ENCODE results near the gene CLPTM1L. TPM values are rescaled to one million over a fixed set of nuclear protein-coding genes. Genes with fewer than 3 reads are reported as not detected.

The CLPTM1L gene
- total RNA-seq, 2 donors from 2014 or later = 68.0 to 89.4 TPM

- Mint-ChIP-seq H3K27ac (no peak overlapping the region), H3K36me3 (ENCODE audit: low read depth) (no peaks in the 10 kb centered on the region), H3K9me3 (peaks cover 13% of the 10 kb centered on the region), H3K27me3 (ENCODE audit: insufficient read depth) (peaks cover 44% of the 10 kb centered on the region), H3K4me1 (no peaks in the 10 kb centered on the region), H3K4me3 (no peak overlapping the region)
- Histone ChIP-seq H3K9ac (ENCODE audit: extremely low read depth, low read length, poor library complexity, severe bottlenecking) (no peak overlapping the region), H3K9me3 (ENCODE audit: control insufficient read depth, low read length) (peaks cover 7% of the 10 kb centered on the region), H3K4me1 (ENCODE audit: control insufficient read depth, insufficient read depth, low read length) (no peaks in the 10 kb centered on the region), H3K27ac (ENCODE audit: low read depth, low read length) (no peak overlapping the region), H3K4me3 (ENCODE audit: low read length) (no peak overlapping the region), H3K27me3 (ENCODE audit: control insufficient read depth, insufficient read depth, low read length, poor library complexity, severe bottlenecking) (peaks cover 20% of the 10 kb centered on the region), H3K36me3 (ENCODE audit: control insufficient read depth, insufficient read depth, low read length) (no peaks in the 10 kb centered on the region)
- 93 to 94% methylated on average over 12 to 18 of the region's 18 CpGs for WGBS, 2 experiments (ENCODE audit: insufficient coverage in 1 of 2, insufficient read length in 1 of 2)
- DNase-seq = no peak
- TF ChIP-seq CTCF (conservative IDR thresholded peaks at IDR 0.05) = no peak
Measured at GRCh38 chr5:1378096-1378495, 33.2 kb upstream of the CLPTM1L start.

- Mint-ChIP-seq H3K4me3 (no peak overlapping the region), H3K9me3 (peaks cover 13% of the 10 kb centered on the region), H3K36me3 (ENCODE audit: low read depth) (no peaks in the 10 kb centered on the region), H3K27me3 (ENCODE audit: insufficient read depth) (peaks cover 41% of the 10 kb centered on the region), H3K27ac (no peak overlapping the region), H3K4me1 (no peaks in the 10 kb centered on the region)
- no peak for TF ChIP-seq CTCF (conservative IDR thresholded peaks at IDR 0.05)
- H3K9me3 ChIP-seq (ENCODE audit: control insufficient read depth, low read length) = peaks cover 7% of the 10 kb centered on the region
- no peak for DNase-seq
- no peaks in the 10 kb centered on the region for H3K36me3 ChIP-seq (ENCODE audit: control insufficient read depth, insufficient read depth, low read length)
- H3K27ac ChIP-seq (ENCODE audit: low read depth, low read length) = no peak overlapping the region
- H3K4me3 ChIP-seq (ENCODE audit: low read length) = no peak overlapping the region
- H3K9ac ChIP-seq (ENCODE audit: extremely low read depth, low read length, poor library complexity, severe bottlenecking) = no peak overlapping the region
- H3K4me1 ChIP-seq (ENCODE audit: control insufficient read depth, insufficient read depth, low read length) = no peaks in the 10 kb centered on the region
- peaks cover 20% of the 10 kb centered on the region for H3K27me3 ChIP-seq (ENCODE audit: control insufficient read depth, insufficient read depth, low read length, poor library complexity, severe bottlenecking)
- 93 to 94% methylated on average over 3 of the region's 3 CpGs for WGBS, 2 experiments (ENCODE audit: insufficient coverage in 1 of 2, insufficient read length in 1 of 2)
Measured at GRCh38 chr5:1376981-1377380, 32.1 kb upstream of the CLPTM1L start.

- Mint-ChIP-seq H3K9me3 (peaks cover 13% of the 10 kb centered on the region), H3K36me3 (ENCODE audit: low read depth) (no peaks in the 10 kb centered on the region), H3K4me1 (no peaks in the 10 kb centered on the region), H3K4me3 (no peak overlapping the region), H3K27ac (no peak overlapping the region), H3K27me3 (ENCODE audit: insufficient read depth) (peaks cover 33% of the 10 kb centered on the region)
- peaks cover 7% of the 10 kb centered on the region for H3K9me3 ChIP-seq (ENCODE audit: control insufficient read depth, low read length)
- no peak for TF ChIP-seq CTCF (conservative IDR thresholded peaks at IDR 0.05)
- H3K9ac ChIP-seq (ENCODE audit: extremely low read depth, low read length, poor library complexity, severe bottlenecking) = no peak overlapping the region
- DNase-seq = no peak
- no peaks in the 10 kb centered on the region for H3K36me3 ChIP-seq (ENCODE audit: control insufficient read depth, insufficient read depth, low read length)
- WGBS, 2 experiments (ENCODE audit: insufficient coverage in 1 of 2, insufficient read length in 1 of 2) = 88% methylated on average over 18 to 23 of the region's 23 CpGs
- H3K27ac ChIP-seq (ENCODE audit: low read depth, low read length) = no peak overlapping the region
- H3K4me1 ChIP-seq (ENCODE audit: control insufficient read depth, insufficient read depth, low read length) = no peaks in the 10 kb centered on the region
- peaks cover 14% of the 10 kb centered on the region for H3K27me3 ChIP-seq (ENCODE audit: control insufficient read depth, insufficient read depth, low read length, poor library complexity, severe bottlenecking)
- H3K4me3 ChIP-seq (ENCODE audit: low read length) = no peak overlapping the region
Measured at GRCh38 chr5:1375871-1376810, 31.2 kb upstream of the CLPTM1L start.

Measured in endodermal cell (in vitro differentiated cells).